Karpas-422 (cell line): ENCODE measurements around the gene SPIN4. TPM values are rescaled to one million over a fixed set of nuclear protein-coding genes. Genes with fewer than 3 reads are reported as not detected.
A peak's percentile ranks its signal among the peaks of the same experiment; 100 is the strongest.
"Not testable (repeated sequence)": the region's sequence is repeated elsewhere in the genome, so short reads cannot be mapped to it uniquely, and the experiment has no call there.

ENCODE experiments used
- DNase-seq: peaks from one replicate; pipeline ENCODE4 v3.0.0-alpha.2; 2015
- H2AFZ ChIP-seq: fragments of 200-600 bp; sonication (generic); 2 replicates; pipeline ENCODE4 v1.6.1; 2014; ENCODE audit warnings: antibody characterized with exemption, low read length, mixed read lengths
- H3K27ac ChIP-seq: fragments of 200-600 bp; sonication (generic); 2 replicates; pipeline ENCODE4 v1.5.1; 2014; ENCODE audit warnings: mild to moderate bottlenecking, low read length, moderate library complexity
- H3K27me3 ChIP-seq: fragments of 200-600 bp; sonication (generic); 2 replicates; pipeline ENCODE4 v1.6.1; 2014; ENCODE audit warnings: low read length, mixed read lengths
- H3K36me3 ChIP-seq: fragments of 200-600 bp; sonication (generic); 2 replicates; pipeline ENCODE4 v1.6.1; 2014; ENCODE audit warnings: low read length, mixed read lengths; ENCODE audit not compliant: insufficient read depth
- H3K4me1 ChIP-seq: fragments of 200-600 bp; sonication (generic); 2 replicates; pipeline ENCODE4 v1.6.1; 2014; ENCODE audit warnings: mild to moderate bottlenecking, low read length, mixed read lengths
- H3K4me2 ChIP-seq: fragments of 200-600 bp; sonication (generic); 2 replicates; pipeline ENCODE4 v1.6.1; 2014; ENCODE audit warnings: low read length, low read depth, mild to moderate bottlenecking; ENCODE audit not compliant: poor library complexity, severe bottlenecking
- H3K4me3 ChIP-seq: fragments of 200-600 bp; sonication (generic); 2 replicates; pipeline ENCODE4 v1.5.1; 2014; ENCODE audit warnings: mild to moderate bottlenecking, antibody characterized with exemption, low read length, mixed read lengths
- H3K79me2 ChIP-seq: fragments of 200-600 bp; sonication (generic); 2 replicates; pipeline ENCODE4 v1.6.1; 2014; ENCODE audit warnings: mild to moderate bottlenecking, low read length, mixed read lengths
- H3K9ac ChIP-seq: fragments of 200-600 bp; sonication (generic); 2 replicates; pipeline ENCODE4 v1.6.0; 2014; ENCODE audit warnings: low read length
- H3K9me2 ChIP-seq: fragments of 200-600 bp; sonication (generic), shearing (Covaris generic); replicated peaks from 2 replicates; pipeline ENCODE4 v1.6.0; 2014; ENCODE audit warnings: mild to moderate bottlenecking, low read length, moderate library complexity; ENCODE audit not compliant: insufficient read depth
- H3K9me3 ChIP-seq: fragments of 300-700, 200-600 bp; sonication (generic); 2 replicates; pipeline ENCODE4 v1.6.1; 2014; ENCODE audit warnings: low read length, mixed read lengths
- H4K20me1 ChIP-seq: fragments of 200-600 bp; sonication (generic); 2 replicates; pipeline ENCODE4 v1.6.1; 2014; ENCODE audit warnings: mild to moderate bottlenecking, antibody characterized with exemption, low read length, low read depth; ENCODE audit not compliant: insufficient read depth
- total RNA-seq: library from RNA; depleted of rRNA; stranded (reverse); fragments of >200 nt; shearing (Covaris generic); gene quantifications from 2 replicates; pipeline ENCODE4 v1.2.3, GENCODE V29; 2014; ENCODE audit warnings: low replicate concordance; rRNA removed

SPIN4 gene
- total RNA-seq: 8.0 and 16.3 TPM in 2 replicates

DNA sequence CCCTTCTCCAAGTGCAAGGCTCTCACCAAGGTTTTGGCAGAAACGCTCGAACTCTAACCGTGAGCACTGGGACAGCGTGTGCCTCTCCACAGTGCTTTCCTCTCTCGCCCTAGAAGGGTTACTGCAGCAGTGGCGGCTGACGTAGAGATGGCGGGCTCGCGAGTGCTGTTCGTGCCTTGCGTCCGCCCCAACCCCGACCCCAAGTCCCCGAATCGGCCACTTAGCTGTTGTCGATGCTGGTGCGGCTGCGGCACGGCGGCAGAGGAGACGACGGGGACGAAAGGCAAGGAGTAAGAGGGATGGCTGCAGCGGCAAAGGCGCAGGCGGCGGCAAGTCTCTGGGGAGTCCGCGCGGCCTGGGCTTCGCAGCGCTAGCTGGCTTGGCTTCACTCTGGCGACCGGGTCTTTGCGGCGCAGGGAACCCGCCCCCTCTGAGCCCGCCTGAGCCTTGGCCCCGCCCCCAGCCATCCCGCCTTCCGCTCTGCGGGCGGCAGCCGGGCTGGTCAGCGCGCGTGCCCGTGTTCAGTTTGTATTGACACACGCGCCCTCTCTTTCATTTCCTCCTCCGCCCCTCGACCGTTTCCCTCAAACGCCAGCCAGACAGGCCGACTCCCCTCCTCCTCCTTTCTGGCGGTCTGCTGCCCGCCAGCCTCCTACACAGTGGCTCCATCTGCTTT, at the start of gene SPIN4:
TSS of gene SPIN4 (minus strand) at position 392 of the 676 bp plus-strand sequence. CDS start 513 bp downstream, outside the sequence.
- H3K27me3 ChIP-seq: no peaks in the 10 kb centered on the region
- H3K4me3 ChIP-seq: peak within 1 kb of the TSS; percentile 74
- H2AFZ ChIP-seq: peak within 1 kb of the TSS; percentile 61; the same call in 1 of the 2 replicates
- no peaks in the 10 kb centered on the region for H3K36me3 ChIP-seq
- no peaks in the 10 kb centered on the region for H4K20me1 ChIP-seq
- H3K79me2 ChIP-seq: peaks cover 44% of the 10 kb centered on the region
- peak; percentile 93 for DNase-seq
- peak within 1 kb of the TSS; percentile 72 for H3K4me2 ChIP-seq
- H3K9me3 ChIP-seq: no peaks in the 10 kb centered on the region
- H3K9me2 ChIP-seq: no peaks in the 10 kb centered on the region
- H3K4me1 ChIP-seq: peaks cover 24% of the 10 kb centered on the region
- H3K27ac ChIP-seq: peak within 1 kb of the TSS; percentile 67
- H3K9ac ChIP-seq: peak within 1 kb of the TSS; percentile 82

DNA sequence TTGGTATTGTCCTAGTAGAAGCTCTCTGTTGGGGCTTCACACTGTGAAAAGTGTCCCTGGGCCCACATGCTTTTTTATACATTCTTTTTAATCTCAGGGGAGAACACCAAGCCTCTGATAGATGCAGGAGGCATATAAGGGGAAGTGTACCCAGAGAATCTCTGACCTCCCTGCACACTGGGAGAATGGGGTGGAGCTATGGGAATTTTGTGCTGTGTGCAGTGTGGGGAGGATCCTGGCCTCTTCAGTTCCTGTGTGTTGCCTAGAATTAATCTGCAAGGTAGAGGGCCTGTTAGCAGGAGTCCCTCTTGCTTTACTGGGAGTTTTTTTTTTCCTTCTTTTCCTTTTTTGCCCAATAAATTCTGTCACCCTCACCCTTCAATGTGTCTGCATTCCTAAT, 49.2 kb upstream of the SPIN4 start:
- Histone ChIP-seq H3K79me2 (no peaks in the 10 kb centered on the region), H3K27ac (no peak overlapping the region), H4K20me1 (no peaks in the 10 kb centered on the region), H3K4me2 (no peak overlapping the region), H3K27me3 (no peaks in the 10 kb centered on the region), H3K9ac (no peak overlapping the region), H3K36me3 (no peaks in the 10 kb centered on the region), H3K4me3 (no peak overlapping the region), H3K9me3 (peaks cover 4% of the 10 kb centered on the region; the same call in 1 of the 2 replicates), H3K9me2 (no peaks in the 10 kb centered on the region; the same call in 1 of the 2 replicates), H3K4me1 (no peaks in the 10 kb centered on the region), H2AFZ (no peak overlapping the region)
- no peak for DNase-seq

GRCh38 chrX:63394872-63395271, 43.7 kb upstream of the SPIN4 start:
- no peak overlapping the region for H3K4me3 ChIP-seq
- H3K9me2 ChIP-seq: no peaks in the 10 kb centered on the region; the same call in 1 of the 2 replicates
- no peak for DNase-seq
- H3K27me3 ChIP-seq: no peaks in the 10 kb centered on the region
- 0 out of 2 replicates have a peak, but pooled peaks cover 3% of the 10 kb centered on the region for H3K9me3 ChIP-seq
- H2AFZ ChIP-seq: no peak overlapping the region
- H3K27ac ChIP-seq: no peak overlapping the region
- no peak overlapping the region for H3K4me2 ChIP-seq
- H3K36me3 ChIP-seq: no peaks in the 10 kb centered on the region
- H3K79me2 ChIP-seq: no peaks in the 10 kb centered on the region
- H3K4me1 ChIP-seq: no peaks in the 10 kb centered on the region
- no peaks in the 10 kb centered on the region for H4K20me1 ChIP-seq
- H3K9ac ChIP-seq: no peak overlapping the region

- H2AFZ ChIP-seq, H3K27me3 ChIP-seq, H3K4me2 ChIP-seq, H3K27ac ChIP-seq, H3K4me3 ChIP-seq, H3K9ac ChIP-seq, H3K79me2 ChIP-seq, H4K20me1 ChIP-seq, H3K9me3 ChIP-seq, H3K4me1 ChIP-seq, H3K9me2 ChIP-seq, DNase-seq, H3K36me3 ChIP-seq: not testable (repeated sequence)
These were observed 42.0 kb upstream of the SPIN4 start for GRCh38 chrX:63393094-63393493.

- no peaks in the 10 kb centered on the region for H3K4me1 ChIP-seq
These were observed 36.3 kb upstream of the SPIN4 start for GRCh38 chrX:63387411-63387810.

GRCh38 chrX:63384263-63384662, 33.1 kb upstream of the SPIN4 start:
- DNase-seq, H3K36me3 ChIP-seq, H3K79me2 ChIP-seq, H3K4me1 ChIP-seq, H3K27me3 ChIP-seq, H4K20me1 ChIP-seq, H3K9me2 ChIP-seq, H3K27ac ChIP-seq, H3K9ac ChIP-seq, H2AFZ ChIP-seq, H3K9me3 ChIP-seq, H3K4me2 ChIP-seq, H3K4me3 ChIP-seq: not testable (repeated sequence)

More at GRCh38 chrX:63387411-63387810, 36.3 kb upstream of the SPIN4 start:
- Histone ChIP-seq H3K9ac (no peak overlapping the region), H3K27me3 (no peaks in the 10 kb centered on the region), H3K36me3 (no peaks in the 10 kb centered on the region), H3K4me2 (no peak overlapping the region), H3K4me3 (no peak overlapping the region), H4K20me1 (no peaks in the 10 kb centered on the region), H3K79me2 (no peaks in the 10 kb centered on the region), H2AFZ (no peak overlapping the region), H3K27ac (no peak overlapping the region), H3K9me2 (no peaks in the 10 kb centered on the region), H3K9me3 (0 out of 2 replicates have a peak, but pooled peaks cover 3% of the 10 kb centered on the region)
- DNase-seq: no peak

- H3K79me2 ChIP-seq, H2AFZ ChIP-seq, H3K27me3 ChIP-seq, H3K9ac ChIP-seq, H3K4me1 ChIP-seq, H3K27ac ChIP-seq, H3K9me3 ChIP-seq, H3K4me3 ChIP-seq, H3K4me2 ChIP-seq, H4K20me1 ChIP-seq, H3K9me2 ChIP-seq, H3K36me3 ChIP-seq, DNase-seq: not testable (repeated sequence)
These were observed 21.9 kb upstream of the SPIN4 start for GRCh38 chrX:63373012-63373411.

DNA sequence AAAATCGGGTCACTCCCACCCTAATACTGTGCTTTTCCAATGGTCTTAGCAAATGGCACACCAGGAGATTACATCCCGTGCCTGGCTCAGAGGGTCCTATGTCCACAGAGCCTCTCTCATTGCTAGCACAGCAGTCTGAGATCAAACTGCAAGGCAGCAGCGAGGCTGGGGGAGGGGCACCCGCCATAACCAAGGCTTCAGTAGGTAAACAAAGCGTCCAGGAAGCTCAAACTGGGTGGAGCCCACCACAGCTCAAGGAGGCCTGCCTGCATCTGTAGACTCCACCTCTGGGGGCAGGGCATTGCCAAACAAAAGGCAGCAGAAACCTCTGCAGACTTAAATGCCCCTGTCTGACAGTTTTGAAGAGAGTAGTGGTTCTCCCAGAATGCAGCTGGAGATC, 16.6 kb upstream of the SPIN4 start:
- H3K9ac ChIP-seq, H3K4me3 ChIP-seq, H3K4me1 ChIP-seq, H2AFZ ChIP-seq, H3K27ac ChIP-seq, H3K36me3 ChIP-seq, DNase-seq, H3K9me2 ChIP-seq, H3K4me2 ChIP-seq, H3K79me2 ChIP-seq, H3K27me3 ChIP-seq, H4K20me1 ChIP-seq: not testable (repeated sequence)
- H3K9me3 ChIP-seq: peaks cover 13% of the 10 kb centered on the region
